ENCODE data around the gene RHBDL2.

DNA sequence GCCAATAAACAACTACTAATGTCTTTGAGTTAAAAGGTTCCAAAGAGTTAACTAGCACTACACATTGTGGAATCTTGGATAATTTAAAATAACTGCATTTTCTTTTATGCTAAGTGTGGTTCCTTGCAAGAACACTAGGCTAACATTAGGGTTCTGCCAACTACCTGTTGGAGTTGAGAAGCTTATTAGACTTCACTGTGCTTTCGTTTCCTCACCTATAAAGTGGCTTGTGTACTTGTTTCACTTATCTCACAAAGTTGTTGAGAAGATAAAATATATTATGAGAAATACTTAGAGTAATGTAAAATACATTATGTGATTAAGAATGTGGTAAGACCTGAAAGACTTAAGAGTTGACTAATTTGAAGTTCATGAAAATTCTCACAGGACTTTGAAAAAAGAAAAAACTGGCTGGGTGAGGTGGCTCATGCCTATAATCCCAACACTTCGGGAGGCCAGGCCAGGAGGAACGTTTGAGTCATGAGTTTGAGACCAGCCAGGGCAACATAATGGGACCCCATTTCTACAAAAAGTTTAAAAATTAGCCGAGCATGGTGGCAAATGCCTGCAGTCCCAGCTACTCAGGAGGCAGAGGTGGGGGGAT lies 76.4 kb downstream of the RHBDL2 start:
- TF ChIP-seq, protein P1, sequence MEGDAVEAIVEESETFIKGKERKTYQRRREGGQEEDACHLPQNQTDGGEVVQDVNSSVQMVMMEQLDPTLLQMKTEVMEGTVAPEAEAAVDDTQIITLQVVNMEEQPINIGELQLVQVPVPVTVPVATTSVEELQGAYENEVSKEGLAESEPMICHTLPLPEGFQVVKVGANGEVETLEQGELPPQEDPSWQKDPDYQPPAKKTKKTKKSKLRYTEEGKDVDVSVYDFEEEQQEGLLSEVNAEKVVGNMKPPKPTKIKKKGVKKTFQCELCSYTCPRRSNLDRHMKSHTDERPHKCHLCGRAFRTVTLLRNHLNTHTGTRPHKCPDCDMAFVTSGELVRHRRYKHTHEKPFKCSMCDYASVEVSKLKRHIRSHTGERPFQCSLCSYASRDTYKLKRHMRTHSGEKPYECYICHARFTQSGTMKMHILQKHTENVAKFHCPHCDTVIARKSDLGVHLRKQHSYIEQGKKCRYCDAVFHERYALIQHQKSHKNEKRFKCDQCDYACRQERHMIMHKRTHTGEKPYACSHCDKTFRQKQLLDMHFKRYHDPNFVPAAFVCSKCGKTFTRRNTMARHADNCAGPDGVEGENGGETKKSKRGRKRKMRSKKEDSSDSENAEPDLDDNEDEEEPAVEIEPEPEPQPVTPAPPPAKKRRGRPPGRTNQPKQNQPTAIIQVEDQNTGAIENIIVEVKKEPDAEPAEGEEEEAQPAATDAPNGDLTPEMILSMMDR (conservative IDR thresholded peaks at IDR 0.05; ENCODE audit: low read length) = no peak
- no peak for TF ChIP-seq EZH2phosphoT487 (IDR thresholded peaks at IDR 0.05; ENCODE audit: borderline replicate concordance)

Data from Loucy (cell line).